Neural progenitor cell (in vitro differentiated cells): ENCODE measurements around the gene ARF5. TPM values are rescaled to one million over a fixed set of nuclear protein-coding genes. Genes with fewer than 3 reads are reported as not detected.

Source experiments
- DNase-seq: peaks from one replicate; pipeline ENCODE4 v3.0.0-alpha.2; 2016; ENCODE audit warnings: low spot score
- H2AFZ ChIP-seq: fragments of 200-600 bp; sonication (generic); replicated peaks from 2 replicates; pipeline ENCODE4 v1.6.1; 2016; ENCODE audit warnings: antibody characterized with exemption
- H3F3A ChIP-seq: fragments of 200-600 bp; sonication (generic); 2 replicates; pipeline ENCODE4 v1.6.1; 2016; ENCODE audit warnings: antibody characterized with exemption, low read depth
- H3K27ac ChIP-seq: fragments of 200-600 bp; sonication (generic); 2 replicates; pipeline ENCODE4 v1.5.1; 2016; ENCODE audit warnings: mild to moderate bottlenecking
- H3K27me3 ChIP-seq: fragments of 200-600 bp; sonication (generic); 2 replicates; pipeline ENCODE4 v1.6.1; 2016; ENCODE audit warnings: mild to moderate bottlenecking, moderate library complexity
- H3K36me3 ChIP-seq: fragments of 200-600 bp; sonication (generic); 2 replicates; pipeline ENCODE4 v1.5.1; 2016
- H3K4me1 ChIP-seq: fragments of 200-600 bp; sonication (generic); 2 replicates; pipeline ENCODE4 v1.6.1; 2016; ENCODE audit warnings: mixed run types
- H3K4me2 ChIP-seq: fragments of 200-600 bp; sonication (generic); 2 replicates; pipeline ENCODE4 v1.6.1; 2016
- H3K4me3 ChIP-seq: fragments of 200-600 bp; sonication (generic); 2 replicates; pipeline ENCODE4 v1.5.1; 2016
- H3K79me2 ChIP-seq: fragments of 200-600 bp; sonication (generic); 2 replicates; pipeline ENCODE4 v1.6.1; 2016; ENCODE audit warnings: low read depth
- H3K9ac ChIP-seq: fragments of 200-600 bp; sonication (generic); 2 replicates; pipeline ENCODE4 v1.6.1; 2016
- H3K9me3 ChIP-seq: fragments of 200-600 bp; sonication (generic); 2 replicates; pipeline ENCODE4 v1.5.1; 2016; ENCODE audit warnings: low read depth
- H4K20me1 ChIP-seq: fragments of 200-600 bp; sonication (generic); 2 replicates; pipeline ENCODE4 v1.6.1; 2016; ENCODE audit warnings: low read depth
- H3K27ac Mint-ChIP-seq: 3 replicates; pipeline ENCODE4 v1.8.0; 2021; ENCODE audit warnings: mixed read lengths
- H3K27me3 Mint-ChIP-seq: 2 replicates; pipeline ENCODE4 v1.8.0; 2022; ENCODE audit warnings: low read depth, mild to moderate bottlenecking, inconsistent platforms, moderate library complexity, mixed read lengths; ENCODE audit not compliant: insufficient read depth
- H3K36me3 Mint-ChIP-seq: 3 replicates; pipeline ENCODE4 v1.8.0; 2021; ENCODE audit warnings: mixed read lengths
- H3K4me1 Mint-ChIP-seq: 3 replicates; pipeline ENCODE4 v1.8.0; 2021; ENCODE audit warnings: mixed read lengths
- H3K4me3 Mint-ChIP-seq: 3 replicates; pipeline ENCODE4 v1.8.0; 2021; ENCODE audit warnings: mild to moderate bottlenecking, moderate library complexity, mixed read lengths
- H3K9me3 Mint-ChIP-seq: 3 replicates; pipeline ENCODE4 v1.8.0; 2020; ENCODE audit warnings: mixed read lengths
- CTCF ChIP-seq: fragments of 200-600 bp; sonication (generic); IDR thresholded peaks from 2 replicates; pipeline ENCODE4 v1.5.1; 2017; ENCODE audit warnings: antibody characterized with exemption, mild to moderate bottlenecking
- EZH2 ChIP-seq: fragments of 200-600 bp; sonication (generic); IDR thresholded peaks from 2 replicates; pipeline ENCODE4 v1.6.1; 2017; ENCODE audit warnings: antibody characterized with exemption, mild to moderate bottlenecking, moderate library complexity
- EZH2phosphoT487 ChIP-seq: fragments of 200-600 bp; sonication (generic); IDR thresholded peaks from 2 replicates; pipeline ENCODE4 v1.6.1; 2017; ENCODE audit warnings: antibody characterized with exemption
- total RNA-seq: library from RNA; depleted of rRNA; stranded (reverse); fragments of >200 nt; gene quantifications from 2 replicates; pipeline ENCODE4 v1.2.3, GENCODE V29; 2015; ENCODE audit warnings: low replicate concordance

ARF5 gene
- total RNA-seq, 1 donor from 2014 or later = 229 TPM

- no peak overlapping the region for H3K27ac ChIP-seq
- H3K4me1 Mint-ChIP-seq = no peaks in the 10 kb centered on the region
- peaks cover 63% of the 10 kb centered on the region for H3K27me3 ChIP-seq
- H3K36me3 ChIP-seq = no peaks in the 10 kb centered on the region
- peaks cover 4% of the 10 kb centered on the region for H3F3A ChIP-seq
- no peaks in the 10 kb centered on the region for H3K9me3 Mint-ChIP-seq
- H2AFZ ChIP-seq = no peak overlapping the region
- H3K4me3 Mint-ChIP-seq = no peak overlapping the region
- H3K27me3 Mint-ChIP-seq = peaks cover 42% of the 10 kb centered on the region
- H4K20me1 ChIP-seq = no peaks in the 10 kb centered on the region
- no peaks in the 10 kb centered on the region for H3K9me3 ChIP-seq
- no peak for DNase-seq
- H3K4me1 ChIP-seq = peaks cover 9% of the 10 kb centered on the region
- no peak overlapping the region for H3K9ac ChIP-seq
- no peak overlapping the region for H3K4me3 ChIP-seq
- H3K36me3 Mint-ChIP-seq = no peaks in the 10 kb centered on the region
- no peaks in the 10 kb centered on the region for H3K79me2 ChIP-seq
- H3K4me2 ChIP-seq = no peak overlapping the region
- no peak overlapping the region for H3K27ac Mint-ChIP-seq
- TF ChIP-seq EZH2phosphoT487 (no peak), EZH2 (no peak), CTCF (no peak)
These were observed 28.5 kb downstream of the ARF5 start for GRCh38 chr7:127616724-127617123.

GRCh38 chr7:127618042-127618441 is 29.8 kb downstream of the ARF5 start, which contains the start of gene PAX4:
TSS of gene PAX4 (minus strand) at chr7:127618142. CDS start at chr7:127615928, 2,214 bp downstream.
- H3K9me3 ChIP-seq = no peaks in the 10 kb centered on the region
- Mint-ChIP-seq H3K4me1 (no peaks in the 10 kb centered on the region), H3K27me3 (peaks cover 43% of the 10 kb centered on the region), H3K27ac (no peak within 1 kb of the TSS), H3K4me3 (peak within 1 kb of the TSS; percentile 7), H3K9me3 (no peaks in the 10 kb centered on the region), H3K36me3 (no peaks in the 10 kb centered on the region)
- H3K4me1 ChIP-seq = peaks cover 9% of the 10 kb centered on the region
- no peak within 1 kb of the TSS for H3K4me2 ChIP-seq
- H3K27ac ChIP-seq = no peak within 1 kb of the TSS
- no peaks in the 10 kb centered on the region for H3K79me2 ChIP-seq
- TF ChIP-seq EZH2phosphoT487 = no peak
- TF ChIP-seq CTCF = no peak
- no peak for TF ChIP-seq EZH2
- no peaks in the 10 kb centered on the region for H4K20me1 ChIP-seq
- H3K36me3 ChIP-seq = no peaks in the 10 kb centered on the region
- no peak within 1 kb of the TSS for H2AFZ ChIP-seq
- H3K27me3 ChIP-seq = peaks cover 74% of the 10 kb centered on the region
- H3F3A ChIP-seq = peaks cover 4% of the 10 kb centered on the region
- DNase-seq = no peak
- H3K4me3 ChIP-seq = no peak within 1 kb of the TSS
- no peak within 1 kb of the TSS for H3K9ac ChIP-seq

- Histone ChIP-seq H2AFZ (no peak overlapping the region), H4K20me1 (no peaks in the 10 kb centered on the region), H3K4me2 (no peak overlapping the region), H3K4me3 (no peak overlapping the region), H3K27me3 (peaks cover 76% of the 10 kb centered on the region), H3K36me3 (no peaks in the 10 kb centered on the region), H3K9ac (no peak overlapping the region), H3K4me1 (peaks cover 9% of the 10 kb centered on the region), H3F3A (peaks cover 4% of the 10 kb centered on the region), H3K27ac (no peak overlapping the region), H3K9me3 (no peaks in the 10 kb centered on the region), H3K79me2 (no peaks in the 10 kb centered on the region)
- Mint-ChIP-seq H3K4me1 (no peaks in the 10 kb centered on the region), H3K36me3 (no peaks in the 10 kb centered on the region), H3K27ac (no peak overlapping the region), H3K4me3 (no peak overlapping the region), H3K9me3 (no peaks in the 10 kb centered on the region), H3K27me3 (peaks cover 40% of the 10 kb centered on the region)
- DNase-seq = no peak
- TF ChIP-seq CTCF (no peak), EZH2phosphoT487 (no peak), EZH2 (no peak)
These were observed 30.6 kb downstream of the ARF5 start for GRCh38 chr7:127618775-127619174.
